K562 (cell line): ENCODE results near the gene L3MBTL1. TPM values are rescaled to one million over a fixed set of nuclear protein-coding genes. Genes with fewer than 3 reads are reported as not detected.

ENCODE experiments used
- BDP1 ChIP-seq: IDR thresholded peaks from 3 replicates; pipeline ENCODE4 v1.6.1; 2011; ENCODE audit not compliant: insufficient read length, insufficient read depth
- COPS2 ChIP-seq: fragments of 450-650 bp; conservative IDR thresholded peaks from 2 replicates; pipeline ENCODE4 v1.6.1; 2016; ENCODE audit warnings: mild to moderate bottlenecking, moderate library complexity
- DLX4 ChIP-seq: fragments of 250-450 bp; sonication (Bioruptor Pico); IDR thresholded peaks from 2 replicates; pipeline ENCODE4 v1.6.1; 2021; ENCODE audit warnings: mild to moderate bottlenecking
- FOXJ3 ChIP-seq: sonication (generic); formaldehyde crosslinking; IDR thresholded peaks from 2 replicates; pipeline ENCODE4 v1.4.0; 2020; ENCODE audit warnings: mild to moderate bottlenecking, missing genetic modification reagents
- GATAD2B ChIP-seq: fragments of 450-650 bp; IDR thresholded peaks from 2 replicates; pipeline ENCODE4 v1.6.1; 2017; ENCODE audit warnings: mild to moderate bottlenecking, borderline replicate concordance
- LEF1 ChIP-seq: fragments of 450-650 bp; IDR thresholded peaks from 2 replicates; pipeline ENCODE4 v1.6.1; 2016; ENCODE audit warnings: mild to moderate bottlenecking
- MCM2 ChIP-seq: fragments of 450-650 bp; IDR thresholded peaks from 2 replicates; pipeline ENCODE4 v1.6.1; 2017; ENCODE audit warnings: low read depth, mild to moderate bottlenecking
- MCM5 ChIP-seq: fragments of 450-650 bp; IDR thresholded peaks from 2 replicates; pipeline ENCODE4 v1.6.1; 2016; ENCODE audit warnings: low read depth
- NCOR1 ChIP-seq: fragments of 450-650 bp; IDR thresholded peaks from 2 replicates; pipeline ENCODE4 v1.6.1; 2016; ENCODE audit warnings: mild to moderate bottlenecking, moderate library complexity
- POLR2H ChIP-seq: IDR thresholded peaks from 2 replicates; pipeline ENCODE4 v1.6.1; 2016; ENCODE audit warnings: missing genetic modification characterization, low read depth, mild to moderate bottlenecking, control low read depth, missing compliant biosample characterization, moderate library complexity
- PTTG1 ChIP-seq: fragments of 450-650 bp; IDR thresholded peaks from 2 replicates; pipeline ENCODE4 v1.6.1; 2016; ENCODE audit warnings: low read depth, mild to moderate bottlenecking, missing genetic modification characterization, missing compliant biosample characterization
- SNIP1 ChIP-seq: fragments of 450-650 bp; IDR thresholded peaks from 2 replicates; pipeline ENCODE4 v1.7.1; 2017; ENCODE audit warnings: low read depth, mild to moderate bottlenecking
- STAT5A ChIP-seq: IDR thresholded peaks from 2 replicates; pipeline ENCODE4 v1.6.1; 2012; ENCODE audit warnings: low read length, inconsistent platforms, borderline replicate concordance
- TBL1XR1 ChIP-seq, 2 experiments: IDR thresholded peaks; 2 replicates each; pipeline ENCODE4 v1.6.1; 2012; ENCODE audit warnings: improper control_type of control experiment in 2 of 2, low read length in 2 of 2, mild to moderate bottlenecking in 1 of 2
- TCF7 ChIP-seq: sonication (generic); IDR thresholded peaks from 2 replicates; pipeline ENCODE4 v1.6.1; 2016; ENCODE audit warnings: antibody characterized with exemption, borderline replicate concordance
- TSHZ1 ChIP-seq: fragments of 250-450 bp; sonication (Bioruptor Pico); IDR thresholded peaks from 2 replicates; pipeline ENCODE4 v1.4.0; 2020; ENCODE audit warnings: mild to moderate bottlenecking, moderate library complexity
- ZKSCAN3 ChIP-seq: fragments of 250-450 bp; sonication (Bioruptor Pico); IDR thresholded peaks from 2 replicates; pipeline ENCODE4 v1.4.0; 2020
- ZNF174 ChIP-seq: fragments of 250-450 bp; sonication (Bioruptor Pico); IDR thresholded peaks from 2 replicates; pipeline ENCODE4 v1.4.0; 2020; ENCODE audit warnings: mild to moderate bottlenecking
- ZNF23 ChIP-seq: fragments of 250-450 bp; sonication (Bioruptor Pico); IDR thresholded peaks from 2 replicates; pipeline ENCODE4 v1.4.0; 2020; ENCODE audit warnings: mild to moderate bottlenecking
- ZNF354B ChIP-seq: fragments of 250-450 bp; sonication (Bioruptor Pico); IDR thresholded peaks from 2 replicates; pipeline ENCODE4 v1.4.0; 2020
- ZNF384 ChIP-seq: IDR thresholded peaks from 2 replicates; pipeline ENCODE4 v1.6.1; 2012; ENCODE audit warnings: low read depth, low read length, improper control_type of control experiment
- ZNF41 ChIP-seq: fragments of 250-450 bp; sonication (Bioruptor Pico); conservative IDR thresholded peaks from 2 replicates; pipeline ENCODE4 v1.4.0; 2020; ENCODE audit warnings: mild to moderate bottlenecking
- polyA plus RNA-seq, 8 experiments: library from polyadenylated mRNA; depleted of rRNA in 4 of 8; stranded (reverse) in 5 of 8; unstranded in 3 of 8; fragments of >200 nt; fragmentation: Nextera tagmentation in 2 of 8; fragmentation: Illumina TruSeq in 1 of 8; extraction: Ambion mirVana in 2 of 8; extraction: Trizol in 1 of 8; gene quantifications; 2 replicates each; pipeline versions ENCODE4 v1.2.1 to v1.2.3, GENCODE V29; 2011 to 2014; ENCODE audit warnings: inconsistent platforms in 1 of 8, missing spikeins in 1 of 8
- total RNA-seq, 7 experiments: library from RNA; depleted of rRNA in 6 of 7; stranded (reverse); fragments of >200 nt in 6 of 7; fragmentation: Illumina TruSeq in 2 of 7; extraction: Trizol in 2 of 7; gene quantifications; 2 replicates each; pipeline versions ENCODE4 v1.2.1 to v1.2.3, GENCODE V29; 2011 to 2021; ENCODE audit warnings: low replicate concordance in 1 of 7
- TF ChIP-seq, protein P1 (sequence below): fragments of 250-450 bp; sonication (Bioruptor Pico); IDR thresholded peaks from 2 replicates; pipeline ENCODE4 v1.8.0; 2022; ENCODE audit warnings: moderate library complexity, mild to moderate bottlenecking, inconsistent platforms
- TF ChIP-seq, protein P2 (sequence below): fragments of 450-650 bp; formaldehyde crosslinking; IDR thresholded peaks from 2 replicates; pipeline ENCODE4 v1.4.0; 2020; ENCODE audit warnings: mild to moderate bottlenecking, mixed read lengths

L3MBTL1 gene
- total and polyA plus RNA-seq, 9 of the 15 experiments (the other 6 are each of a cell fraction or from before 2014, with no cell fraction given), result 0.77 to 10.0 (median 4.4) TPM

DNA sequence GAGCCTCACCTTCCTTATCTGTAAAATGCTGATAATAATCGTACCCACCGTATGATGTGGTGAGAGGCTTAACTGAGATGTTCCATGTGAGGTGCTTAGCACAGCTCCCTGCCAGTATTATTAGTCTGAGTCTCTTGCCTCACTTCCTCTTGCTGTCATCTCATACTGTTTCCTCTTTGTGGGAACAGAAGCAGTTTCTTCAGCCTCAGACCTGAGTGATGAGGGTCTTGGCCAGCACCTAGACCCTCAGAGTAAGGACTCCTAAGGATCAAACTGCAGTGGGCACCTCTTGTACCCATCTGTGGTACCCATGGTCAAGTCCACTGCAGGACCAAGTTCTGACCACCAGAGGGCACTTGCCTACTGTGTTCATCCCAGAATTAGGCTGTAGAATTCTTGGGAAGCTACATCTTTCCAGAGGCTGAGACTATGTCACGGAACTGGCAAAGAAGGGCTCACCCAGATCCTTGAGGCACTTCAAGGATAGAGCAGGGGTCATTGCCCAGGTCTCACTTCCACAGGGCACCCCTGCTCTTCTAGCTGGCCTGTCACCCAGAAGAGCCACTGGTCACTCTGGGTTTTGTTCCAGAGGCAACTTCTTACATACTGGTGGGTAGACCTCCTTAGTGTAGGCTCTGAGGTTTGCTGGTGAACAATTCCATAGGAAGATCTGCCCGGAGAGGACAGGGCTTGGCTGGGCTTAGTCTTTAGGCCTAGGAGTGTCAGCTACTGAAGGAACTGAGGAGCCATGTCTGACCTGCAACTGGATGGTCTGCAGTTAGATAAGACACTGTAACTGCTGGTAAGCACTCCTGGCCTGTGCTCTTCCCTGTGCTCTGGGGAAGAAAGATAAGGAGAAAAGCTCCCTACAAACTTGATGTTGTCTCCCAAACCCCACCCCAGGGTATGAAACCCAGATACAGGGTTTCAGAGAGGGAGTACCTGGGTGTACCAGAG is 30.7 kb downstream of the L3MBTL1 start (continued):
- TF ChIP-seq ZNF174, result no peak
- TF ChIP-seq BDP1, result no peak
- TF ChIP-seq ZNF354B (CRISPR knock-in tag), result no peak
- TF ChIP-seq ZKSCAN3 (CRISPR knock-in tag), result no peak
- no peak for TF ChIP-seq POLR2H (tag)
- no peak for TF ChIP-seq MCM2
- TF ChIP-seq TSHZ1, result no peak
- TF ChIP-seq NCOR1, result peak; percentile 91
- peak; percentile 76 for TF ChIP-seq LEF1
- no peak for TF ChIP-seq DLX4
- no peak for TF ChIP-seq ZNF23 (CRISPR knock-in tag)
- no peak for TF ChIP-seq FOXJ3
- TF ChIP-seq TCF7, result no peak
- no peak for TF ChIP-seq SNIP1
- TF ChIP-seq STAT5A, result peak; percentile 75
- TF ChIP-seq COPS2, result no peak
- 0 out of 2 replicates have a peak, but pooled peaks have one; percentile 30 for TF ChIP-seq GATAD2B
- TF ChIP-seq PTTG1 (tag), result no peak
- no peak for TF ChIP-seq MCM5
- TF ChIP-seq, protein P1, sequence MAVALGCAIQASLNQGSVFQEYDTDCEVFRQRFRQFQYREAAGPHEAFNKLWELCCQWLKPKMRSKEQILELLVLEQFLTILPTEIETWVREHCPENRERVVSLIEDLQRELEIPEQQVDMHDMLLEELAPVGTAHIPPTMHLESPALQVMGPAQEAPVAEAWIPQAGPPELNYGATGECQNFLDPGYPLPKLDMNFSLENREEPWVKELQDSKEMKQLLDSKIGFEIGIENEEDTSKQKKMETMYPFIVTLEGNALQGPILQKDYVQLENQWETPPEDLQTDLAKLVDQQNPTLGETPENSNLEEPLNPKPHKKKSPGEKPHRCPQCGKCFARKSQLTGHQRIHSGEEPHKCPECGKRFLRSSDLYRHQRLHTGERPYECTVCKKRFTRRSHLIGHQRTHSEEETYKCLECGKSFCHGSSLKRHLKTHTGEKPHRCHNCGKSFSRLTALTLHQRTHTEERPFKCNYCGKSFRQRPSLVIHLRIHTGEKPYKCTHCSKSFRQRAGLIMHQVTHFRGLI, result no peak
- TF ChIP-seq, protein P2, sequence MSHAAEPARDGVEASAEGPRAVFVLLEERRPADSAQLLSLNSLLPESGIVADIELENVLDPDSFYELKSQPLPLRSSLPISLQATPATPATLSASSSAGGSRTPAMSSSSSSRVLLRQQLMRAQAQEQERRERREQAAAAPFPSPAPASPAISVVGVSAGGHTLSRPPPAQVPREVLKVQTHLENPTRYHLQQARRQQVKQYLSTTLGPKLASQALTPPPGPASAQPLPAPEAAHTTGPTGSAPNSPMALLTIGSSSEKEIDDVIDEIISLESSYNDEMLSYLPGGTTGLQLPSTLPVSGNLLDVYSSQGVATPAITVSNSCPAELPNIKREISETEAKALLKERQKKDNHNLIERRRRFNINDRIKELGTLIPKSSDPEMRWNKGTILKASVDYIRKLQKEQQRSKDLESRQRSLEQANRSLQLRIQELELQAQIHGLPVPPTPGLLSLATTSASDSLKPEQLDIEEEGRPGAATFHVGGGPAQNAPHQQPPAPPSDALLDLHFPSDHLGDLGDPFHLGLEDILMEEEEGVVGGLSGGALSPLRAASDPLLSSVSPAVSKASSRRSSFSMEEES (CRISPR knock-in tag), result no peak
- TF ChIP-seq ZNF41 (CRISPR knock-in tag), result no peak
- peak; percentile 41 to 81; a peak in 3 of 4 replicates for TF ChIP-seq TBL1XR1 (IDR thresholded peaks at IDR 0.05; ENCODE audit: low read length in 2 of 2)
- no peak for TF ChIP-seq ZNF384
